ENCODE results near the gene NUP188.

Gene NUP188

DNA sequence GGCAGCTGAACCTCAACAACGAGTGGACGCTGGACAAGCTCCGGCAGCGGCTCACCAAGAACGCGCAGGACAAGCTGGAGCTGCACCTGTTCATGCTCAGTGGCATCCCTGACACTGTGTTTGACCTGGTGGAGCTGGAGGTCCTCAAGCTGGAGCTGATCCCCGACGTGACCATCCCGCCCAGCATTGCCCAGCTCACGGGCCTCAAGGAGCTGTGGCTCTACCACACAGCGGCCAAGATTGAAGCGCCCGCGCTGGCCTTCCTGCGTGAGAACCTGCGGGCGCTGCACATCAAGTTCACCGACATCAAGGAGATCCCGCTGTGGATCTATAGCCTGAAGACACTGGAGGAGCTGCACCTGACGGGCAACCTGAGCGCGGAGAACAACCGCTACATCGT is 39.1 kb upstream of the NUP188 start:
- DNase-seq (ENCODE audit: extremely low spot score) = no peak
- TF ChIP-seq, protein P1, sequence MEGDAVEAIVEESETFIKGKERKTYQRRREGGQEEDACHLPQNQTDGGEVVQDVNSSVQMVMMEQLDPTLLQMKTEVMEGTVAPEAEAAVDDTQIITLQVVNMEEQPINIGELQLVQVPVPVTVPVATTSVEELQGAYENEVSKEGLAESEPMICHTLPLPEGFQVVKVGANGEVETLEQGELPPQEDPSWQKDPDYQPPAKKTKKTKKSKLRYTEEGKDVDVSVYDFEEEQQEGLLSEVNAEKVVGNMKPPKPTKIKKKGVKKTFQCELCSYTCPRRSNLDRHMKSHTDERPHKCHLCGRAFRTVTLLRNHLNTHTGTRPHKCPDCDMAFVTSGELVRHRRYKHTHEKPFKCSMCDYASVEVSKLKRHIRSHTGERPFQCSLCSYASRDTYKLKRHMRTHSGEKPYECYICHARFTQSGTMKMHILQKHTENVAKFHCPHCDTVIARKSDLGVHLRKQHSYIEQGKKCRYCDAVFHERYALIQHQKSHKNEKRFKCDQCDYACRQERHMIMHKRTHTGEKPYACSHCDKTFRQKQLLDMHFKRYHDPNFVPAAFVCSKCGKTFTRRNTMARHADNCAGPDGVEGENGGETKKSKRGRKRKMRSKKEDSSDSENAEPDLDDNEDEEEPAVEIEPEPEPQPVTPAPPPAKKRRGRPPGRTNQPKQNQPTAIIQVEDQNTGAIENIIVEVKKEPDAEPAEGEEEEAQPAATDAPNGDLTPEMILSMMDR (IDR thresholded peaks at IDR 0.05; ENCODE audit: control extremely low read depth, extremely low read depth, low read depth, missing control alignments) = no peak
- CTCF ChIA-PET = interaction anchor here (0.9 to 1.8 kb wide), 4 partner anchors 10 to 90 kb away, joined by 3 to 6 read pairs (median 4); partner anchors contain the start of gene ENDOG
- POLR2A ChIA-PET = no interaction called here

DNA sequence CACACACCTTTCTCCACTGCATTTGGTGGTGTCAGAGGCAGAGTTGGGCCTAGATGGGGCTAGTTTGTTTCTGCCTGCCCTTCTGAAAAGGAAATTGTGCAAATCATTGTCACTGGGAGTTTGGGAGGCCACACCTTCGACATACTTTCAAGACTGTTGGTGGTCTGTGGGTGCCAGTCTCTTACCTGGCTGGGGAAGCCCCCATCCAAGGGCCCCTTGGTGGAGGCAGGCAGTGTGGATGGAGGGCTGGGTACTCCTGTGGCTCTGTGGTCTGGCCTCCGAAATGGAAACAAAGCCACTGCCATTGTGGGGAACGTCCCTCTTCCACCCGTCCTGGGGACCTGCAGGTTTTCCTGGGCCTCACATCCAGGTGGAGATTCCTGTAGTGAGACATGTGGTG is 37.6 kb upstream of the NUP188 start:
- TF ChIP-seq, protein P1 (IDR thresholded peaks at IDR 0.05; ENCODE audit: control extremely low read depth, extremely low read depth, low read depth, missing control alignments) = no peak
- ChIA-PET CTCF (interaction anchor here (1.6 to 1.9 kb wide), 3 partner anchors 8 to 19 kb away, joined by 4 to 6 read pairs (median 6); no protein-coding TSS in a partner anchor), POLR2A (no interaction called here)
- no peak for DNase-seq (ENCODE audit: extremely low spot score)

DNA sequence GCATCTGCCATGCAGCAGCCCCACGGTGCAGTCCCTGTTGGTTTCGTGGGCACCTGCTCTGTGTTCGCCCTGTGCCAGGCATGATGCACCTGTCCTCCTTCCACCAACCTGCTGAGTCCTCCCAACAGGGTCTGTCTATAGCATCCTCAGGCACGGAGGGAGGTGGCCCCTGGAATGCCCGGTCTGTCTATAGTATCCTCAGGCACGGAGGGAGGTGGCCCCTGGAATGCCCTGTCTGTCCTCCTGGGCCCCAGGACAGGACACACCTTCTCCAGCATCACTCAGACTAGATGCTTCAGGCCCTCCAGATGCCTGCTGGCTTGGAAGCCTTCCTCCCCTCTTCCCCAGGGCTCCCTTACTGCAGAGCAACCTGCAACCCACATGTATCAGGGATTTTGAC is 36.6 kb upstream of the NUP188 start:
- DNase-seq (ENCODE audit: extremely low spot score) = no peak
- ChIA-PET CTCF (interaction anchor here (1.5 kb wide), 1 partner anchor 23 kb away, joined by 3 read pairs; no protein-coding TSS in a partner anchor), POLR2A (no interaction called here)
- TF ChIP-seq, protein P1 (IDR thresholded peaks at IDR 0.05; ENCODE audit: control extremely low read depth, extremely low read depth, low read depth, missing control alignments) = no peak

DNA sequence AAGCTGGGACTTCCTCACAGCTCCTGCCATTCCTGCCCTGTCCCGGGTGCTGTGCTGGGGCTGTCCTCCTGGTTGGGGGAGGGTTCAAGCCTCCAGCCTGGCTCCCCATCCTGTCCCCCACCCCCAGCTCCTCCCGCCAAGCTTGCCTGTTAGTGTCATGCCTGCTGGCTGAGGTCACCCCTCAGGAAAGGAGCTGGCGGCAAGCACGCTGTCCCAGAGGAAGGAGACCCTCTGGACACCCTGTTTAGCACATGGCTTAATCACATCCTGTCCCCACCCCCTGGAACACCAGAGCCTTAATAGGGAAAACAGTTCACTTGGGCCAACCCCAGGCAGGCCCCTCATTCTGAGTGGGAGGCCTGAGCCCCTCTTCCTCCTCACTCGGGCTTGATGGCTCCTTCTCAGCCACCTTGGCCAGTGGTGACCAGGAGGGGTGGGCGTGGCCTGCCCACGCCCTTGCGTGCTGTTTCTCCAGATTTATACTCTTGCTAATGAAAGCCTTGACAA is 35.9 kb upstream of the NUP188 start:
- CTCF ChIA-PET = interaction anchor here (1.5 kb wide), 1 partner anchor 22 kb away, joined by 3 read pairs; no protein-coding TSS in a partner anchor
- TF ChIP-seq, protein P1 (IDR thresholded peaks at IDR 0.05; ENCODE audit: control extremely low read depth, extremely low read depth, low read depth, missing control alignments) = no peak
- DNase-seq (ENCODE audit: extremely low spot score) = no peak
- POLR2A ChIA-PET = no interaction called here

DNA sequence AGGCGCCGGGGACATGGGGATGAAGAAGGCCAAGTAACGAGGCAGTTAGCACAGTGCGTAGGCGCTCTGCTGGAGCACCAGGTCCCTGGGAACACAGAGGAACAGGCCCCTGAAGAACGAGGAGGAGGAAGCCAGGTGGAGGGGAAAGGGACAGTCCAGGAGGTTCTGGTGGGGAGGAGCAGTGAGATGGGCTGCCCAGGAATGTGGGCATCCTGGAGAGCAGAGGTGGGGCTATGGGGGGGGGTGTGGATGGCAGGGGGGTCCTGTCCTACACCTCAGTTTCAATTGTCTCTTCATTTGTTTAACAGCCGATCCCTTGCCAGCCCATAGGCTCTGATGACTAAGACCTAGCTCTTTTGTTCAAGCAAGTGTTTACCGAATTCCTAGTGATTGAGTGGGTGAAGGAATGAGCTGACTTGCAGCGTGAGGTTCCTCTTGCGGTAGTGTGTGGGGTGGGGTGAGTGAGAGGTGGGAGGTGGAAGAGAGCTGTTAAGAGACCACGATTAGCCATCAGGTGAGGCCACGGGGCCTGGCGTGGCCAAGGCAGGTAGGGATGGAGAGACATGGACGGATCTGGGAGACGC is 35.1 kb upstream of the NUP188 start:
- ChIA-PET POLR2A (no interaction called here), CTCF (no interaction called here)
- TF ChIP-seq, protein P1 (IDR thresholded peaks at IDR 0.05; ENCODE audit: control extremely low read depth, extremely low read depth, low read depth, missing control alignments) = no peak
- no peak for DNase-seq (ENCODE audit: extremely low spot score)

DNA sequence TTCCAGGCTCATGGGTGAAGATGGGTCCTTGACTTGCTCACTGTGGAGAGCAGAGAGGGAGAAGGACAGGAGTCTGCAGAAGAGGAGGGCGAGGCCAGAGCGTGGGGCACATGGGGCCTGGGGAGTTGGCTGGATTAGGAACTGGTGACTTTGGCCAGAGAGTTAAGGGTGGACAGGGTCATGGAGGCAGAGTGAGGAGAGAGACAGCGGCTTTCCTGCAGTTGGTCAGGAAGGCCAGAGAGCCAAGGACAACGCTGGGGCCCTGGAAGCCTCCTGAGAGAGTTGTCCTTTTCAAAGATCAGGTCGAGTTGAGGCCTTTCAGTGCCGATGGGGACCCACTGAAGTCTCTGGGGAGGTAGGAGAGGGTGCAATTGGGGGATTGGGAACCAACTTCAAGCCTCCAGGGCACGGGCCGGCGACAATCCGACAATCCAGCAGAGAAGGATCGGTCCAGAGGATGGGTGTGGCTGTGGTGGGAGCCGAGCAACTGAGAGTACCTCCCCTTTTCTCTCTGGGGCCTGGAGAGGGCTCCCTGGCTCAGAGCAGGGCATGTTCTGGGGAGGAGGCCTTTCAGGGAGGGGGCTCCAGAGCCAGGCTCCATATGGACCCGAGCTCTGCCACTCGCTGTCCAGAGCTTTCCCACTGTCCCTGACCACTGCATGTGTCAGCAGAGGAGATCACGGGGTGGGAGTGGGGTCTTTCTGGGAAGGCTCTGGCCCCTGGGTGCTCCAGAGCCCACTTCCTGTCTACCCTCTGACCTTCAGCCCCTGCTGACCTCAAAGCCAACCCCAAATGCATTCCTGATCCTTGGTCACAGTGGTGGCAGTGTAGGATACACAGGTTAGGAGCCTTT is 34.2 kb upstream of the NUP188 start:
- POLR2A ChIA-PET = no interaction called here
- DNase-seq (ENCODE audit: extremely low spot score) = no peak
- CTCF ChIA-PET = no interaction called here
- TF ChIP-seq, protein P1 (IDR thresholded peaks at IDR 0.05; ENCODE audit: control extremely low read depth, extremely low read depth, low read depth, missing control alignments) = no peak

Measured in GM10248 (cell line).